RPMI8226 (cell line): ENCODE data around the gene SREK1IP1.
A peak's percentile ranks its signal among the peaks of the same experiment; 100 is the strongest.

Experiments
- DNase-seq: peaks from one replicate; pipeline ENCODE4 v3.0.0-alpha.2; 2015

Gene SREK1IP1

GRCh38 chr5:64768358-64769312, at the start of gene SREK1IP1, which contains the start of gene CWC27:
Gene SREK1IP1 (minus strand): TSS chr5:64768691. CDS start chr5:64768517, 174 bp downstream.
Gene CWC27 (plus strand): TSS chr5:64768930. CDS start chr5:64769147, 217 bp downstream.
- peak; percentile 95 for DNase-seq

DNA sequence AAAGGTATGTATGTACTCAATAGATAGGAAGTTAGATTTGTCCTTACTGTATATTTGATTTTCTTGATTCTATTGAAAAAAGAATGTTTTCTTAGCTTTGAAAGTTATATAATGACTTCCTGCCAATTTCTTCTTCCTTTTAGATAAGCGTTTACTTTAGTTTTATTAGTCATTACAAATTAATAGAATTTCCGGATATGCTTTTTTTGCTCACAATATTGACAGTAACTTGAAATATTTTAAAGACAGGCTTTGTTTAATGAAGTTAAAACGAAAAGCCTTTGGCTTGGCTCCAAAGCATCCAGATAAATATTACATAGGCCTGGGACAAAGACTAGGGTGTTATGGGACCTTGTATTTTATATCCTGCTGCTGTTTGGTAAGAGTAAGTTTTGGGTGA, 49.8 kb upstream of the SREK1IP1 start:
- DNase-seq = no peak

DNA sequence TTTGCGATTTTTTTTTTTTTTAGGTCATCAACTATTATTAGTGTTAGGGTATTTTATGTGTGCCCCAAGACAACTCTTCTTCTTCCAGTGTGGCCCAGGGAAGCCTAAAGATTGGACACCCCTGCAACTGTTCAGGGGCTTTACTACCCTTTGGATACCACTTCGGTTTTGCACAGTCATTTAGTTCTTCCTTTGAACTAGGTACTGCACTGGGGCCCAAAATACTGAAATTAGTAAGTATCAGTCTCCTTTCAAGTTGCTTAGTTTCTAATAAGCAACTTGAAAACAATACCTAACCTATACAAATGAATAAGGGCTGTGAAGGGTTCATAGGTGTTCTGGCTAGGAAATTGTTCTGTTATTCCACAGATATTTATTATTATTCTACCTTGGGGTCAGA, 45.6 kb upstream of the SREK1IP1 start:
- DNase-seq = no peak

GRCh38 chr5:64811050-64811640, 42.7 kb upstream of the SREK1IP1 start:
- peak; percentile 51 for DNase-seq

GRCh38 chr5:64807520-64807919, 39.0 kb upstream of the SREK1IP1 start:
- DNase-seq = no peak

GRCh38 chr5:64806537-64806936, 38.0 kb upstream of the SREK1IP1 start:
- no peak for DNase-seq

GRCh38 chr5:64800926-64801325, 32.4 kb upstream of the SREK1IP1 start:
- no peak for DNase-seq

DNA sequence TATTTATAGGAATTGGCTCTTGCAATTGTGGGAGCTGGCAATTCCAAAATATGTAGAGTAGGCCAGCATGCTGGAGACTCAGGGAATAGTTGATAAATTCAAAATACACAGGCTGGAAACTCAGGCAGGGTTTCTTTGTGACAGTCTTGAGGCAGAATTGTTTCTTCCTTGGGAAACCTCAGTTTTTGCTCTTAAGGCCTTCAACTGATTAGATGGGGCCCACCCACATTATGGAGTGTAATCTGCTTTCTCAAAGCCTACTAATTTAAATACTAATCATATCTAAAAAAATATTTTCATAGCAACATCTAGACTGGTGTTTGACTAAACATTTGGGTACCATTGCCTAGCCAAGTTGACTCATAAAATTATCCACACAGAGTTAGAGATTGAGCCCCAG, 27.8 kb upstream of the SREK1IP1 start:
- no peak for DNase-seq

- DNase-seq = no peak
Observed at GRCh38 chr5:64794053-64794770, 25.7 kb upstream of the SREK1IP1 start.

DNA sequence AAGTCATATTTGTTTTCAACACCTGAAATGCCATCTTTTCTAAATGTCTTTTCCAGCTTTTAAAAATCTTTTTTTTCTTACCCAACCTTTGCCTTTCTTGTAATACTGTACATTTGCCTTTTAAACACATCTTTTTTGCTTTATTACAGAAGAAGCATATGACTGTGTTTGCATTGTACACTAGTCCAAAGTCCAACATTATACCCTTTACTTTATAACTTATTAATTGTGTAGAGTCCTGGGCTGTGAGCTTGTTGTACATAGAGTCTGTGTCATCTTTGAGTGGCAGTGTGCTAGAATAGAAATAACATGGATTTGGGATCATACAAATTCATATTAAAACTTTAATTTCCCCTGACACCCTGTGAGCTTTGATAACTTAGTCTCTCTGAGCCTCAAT, 24.0 kb upstream of the SREK1IP1 start:
- DNase-seq = no peak

GRCh38 chr5:64790210-64790609, 21.7 kb upstream of the SREK1IP1 start:
- DNase-seq = no peak

DNA sequence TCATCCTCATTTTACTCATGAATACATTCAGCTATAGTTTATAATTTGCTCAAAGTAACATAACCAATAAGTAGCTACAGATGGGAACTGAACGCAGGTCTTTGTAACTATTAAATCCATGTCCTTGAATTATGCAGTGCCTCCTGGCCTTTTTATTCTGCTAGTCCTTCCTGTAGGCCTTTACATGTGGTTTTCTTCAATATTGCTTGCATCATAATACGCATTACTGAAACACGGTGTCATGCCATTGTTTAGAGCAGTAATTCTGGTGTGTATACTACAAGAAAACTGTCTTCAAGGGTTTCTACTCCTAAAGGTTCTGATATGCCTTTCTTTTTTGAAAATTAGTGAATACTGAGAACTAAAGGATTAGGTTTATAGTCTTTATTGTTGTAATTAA, 21.0 kb upstream of the SREK1IP1 start:
- DNase-seq = no peak

DNA sequence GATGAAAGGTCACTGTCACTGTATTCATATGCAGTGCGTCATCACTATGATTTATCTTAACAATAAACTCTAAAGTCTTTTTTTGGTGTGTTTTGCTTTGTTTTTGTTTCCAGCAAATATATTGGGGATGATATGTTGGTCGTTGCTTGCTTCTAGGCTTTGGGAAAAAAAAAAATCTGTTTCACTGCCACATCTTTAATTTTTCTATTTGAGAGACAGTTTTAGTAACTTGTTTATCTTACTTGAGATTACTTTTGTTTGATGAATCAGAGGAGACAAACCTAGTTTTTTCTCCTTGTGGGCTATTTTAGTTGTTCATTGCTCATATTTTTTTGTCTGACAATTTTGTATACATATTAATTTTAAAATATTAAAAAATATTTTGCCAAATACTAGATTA, 19.7 kb upstream of the SREK1IP1 start:
- no peak for DNase-seq

DNA sequence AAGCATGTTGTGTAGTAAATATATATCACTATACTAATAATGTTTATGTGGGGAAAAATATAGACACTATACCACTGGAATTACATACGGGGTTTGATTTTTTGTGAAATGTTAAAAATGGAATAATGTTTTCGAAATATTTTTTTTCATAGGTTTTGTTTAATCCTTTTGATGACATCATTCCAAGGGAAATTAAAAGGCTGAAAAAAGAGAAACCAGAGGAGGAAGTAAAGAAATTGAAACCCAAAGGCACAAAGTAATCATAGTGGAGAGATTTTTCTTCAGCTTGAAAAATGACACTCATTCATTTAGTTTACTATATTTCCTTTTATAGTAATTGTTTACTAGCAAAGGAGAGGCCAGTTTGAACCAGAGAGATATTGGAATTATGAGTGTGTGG, 17.9 kb upstream of the SREK1IP1 start:
- no peak for DNase-seq

DNA sequence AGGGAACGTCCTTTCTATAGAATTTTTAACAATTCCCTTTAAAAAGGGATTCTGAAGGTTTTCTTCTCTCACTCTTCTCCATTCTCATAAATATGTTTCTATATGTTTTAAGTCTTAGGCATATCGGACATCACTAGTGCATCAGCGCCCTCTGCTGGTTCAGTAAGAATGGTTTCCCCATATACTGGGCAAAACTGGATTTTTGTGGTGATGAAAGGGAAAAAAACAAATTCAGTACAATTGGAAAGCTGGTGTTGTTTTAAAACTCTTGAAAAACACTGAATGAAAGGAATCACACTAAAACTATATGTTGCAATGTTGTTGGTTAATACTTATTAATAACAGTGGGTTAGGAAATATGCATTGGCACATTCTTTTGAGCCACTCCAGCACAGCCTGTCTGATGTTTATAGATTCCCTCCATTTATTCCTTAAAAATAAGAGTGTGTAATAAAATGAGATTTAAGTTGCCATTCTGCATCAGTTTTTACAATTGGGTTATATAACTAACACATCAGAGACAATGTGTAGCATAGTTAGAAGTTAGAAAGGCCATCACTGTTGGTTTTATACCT, 16.0 kb upstream of the SREK1IP1 start:
- peak; percentile 87 for DNase-seq

DNA sequence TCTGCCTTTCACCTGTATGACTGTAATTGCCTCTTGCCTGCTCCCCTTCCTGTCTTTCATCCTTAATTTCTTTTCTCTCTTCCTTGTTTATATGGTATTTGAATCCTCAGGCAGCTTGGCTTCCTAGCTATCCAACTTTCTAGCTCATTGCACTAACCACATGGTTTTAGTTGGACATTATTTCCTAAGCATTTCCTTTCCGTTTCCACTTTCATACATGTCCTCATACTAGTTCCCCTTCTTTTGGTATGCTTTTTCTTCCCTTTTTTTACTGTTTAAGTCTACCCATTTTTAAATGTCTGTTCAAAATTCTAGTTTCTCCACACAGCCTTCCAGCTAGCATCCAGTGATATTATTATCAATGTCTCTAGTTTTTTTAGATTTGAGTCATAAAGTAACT, 6.8 kb upstream of the SREK1IP1 start:
- no peak for DNase-seq

DNA sequence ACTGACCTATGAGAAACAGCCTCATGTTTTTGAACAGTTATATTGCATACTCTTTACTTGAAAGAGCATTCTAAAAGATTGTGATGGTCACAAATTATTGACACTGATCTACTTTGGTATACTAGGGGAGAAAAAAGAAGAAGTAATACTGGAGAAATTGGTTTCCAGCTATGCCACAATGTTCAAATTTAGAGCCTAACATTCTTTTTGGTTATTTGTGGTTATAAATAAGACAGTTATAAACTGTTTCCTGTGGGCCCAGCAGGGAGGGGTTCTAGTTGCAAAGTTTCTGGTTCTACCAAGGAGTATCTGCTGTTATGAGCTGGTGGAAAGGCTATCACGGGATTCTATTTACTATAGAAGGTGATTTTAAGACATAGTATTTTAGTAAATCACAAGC, 5.0 kb upstream of the SREK1IP1 start:
- no peak for DNase-seq

DNA sequence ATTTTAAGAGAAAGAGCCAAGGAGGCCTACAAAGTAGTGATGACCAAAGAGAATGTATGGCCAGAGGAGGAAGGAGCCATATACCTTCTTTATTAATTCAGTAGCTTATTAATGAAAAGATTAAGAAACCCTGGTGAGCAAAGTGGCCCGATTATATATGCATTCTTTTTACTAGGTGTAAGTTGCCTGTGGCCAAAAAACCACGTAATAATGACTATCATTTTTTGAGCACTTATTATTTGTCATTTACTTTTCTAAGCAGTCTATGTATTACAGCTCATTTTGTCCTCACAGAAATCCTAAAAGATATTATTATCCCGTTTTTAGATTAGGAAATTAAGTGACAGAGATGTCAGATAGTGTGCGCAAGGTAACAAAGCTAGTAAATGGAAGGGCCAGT, 3.2 kb upstream of the SREK1IP1 start:
- no peak for DNase-seq

DNA sequence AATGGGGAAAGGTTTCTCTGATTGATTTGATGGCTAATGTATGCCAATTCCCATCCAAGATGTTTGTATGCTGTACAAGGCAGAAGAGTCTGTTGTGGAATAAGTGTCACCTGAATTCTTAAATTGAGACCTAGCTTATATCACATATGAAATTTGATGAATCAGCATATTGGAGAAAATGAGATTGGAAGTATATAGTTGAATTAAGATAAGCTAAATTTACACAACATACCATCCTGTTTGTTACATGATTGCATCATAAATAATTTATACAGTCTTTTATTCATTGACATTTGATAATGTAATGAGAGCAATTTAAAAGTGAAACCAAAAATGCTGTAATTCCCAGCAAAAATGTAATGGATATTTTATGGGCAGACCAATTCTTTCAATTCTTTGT, 1.4 kb upstream of the SREK1IP1 start:
- no peak for DNase-seq

GRCh38 chr5:64767959-64768357, 533 bp downstream of the SREK1IP1 start:
- no peak for DNase-seq

DNA sequence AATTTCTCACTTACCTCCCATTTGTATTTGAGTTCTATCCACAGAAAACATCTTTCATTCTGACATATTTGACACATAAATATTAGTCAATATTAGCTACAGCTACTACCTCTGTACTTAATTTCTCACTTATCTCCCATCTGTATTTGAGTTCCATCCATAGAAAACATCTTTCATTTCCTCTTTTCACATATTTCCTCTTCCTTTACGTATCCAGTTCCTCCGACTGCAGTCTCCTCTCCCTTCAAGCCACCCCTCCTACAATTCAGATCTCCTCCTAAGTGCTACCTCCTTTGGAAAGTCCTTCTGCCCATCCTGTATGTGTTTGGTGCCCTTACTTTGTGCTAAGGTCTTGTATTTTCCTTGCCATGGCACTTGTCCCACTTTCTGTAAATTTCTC, 1.6 kb downstream of the SREK1IP1 start:
- no peak for DNase-seq

- DNase-seq = no peak
Observed at GRCh38 chr5:64765804-64766504, 2.5 kb downstream of the SREK1IP1 start.
